ENCODE measurements around the gene MBD2. TPM values are rescaled to one million over a fixed set of nuclear protein-coding genes. Genes with fewer than 3 reads are reported as not detected.
A peak's percentile ranks its signal among the peaks of the same experiment; 100 is the strongest.

MBD2 gene
- total RNA-seq, 1 experiment from 2014 or later = 61.3 TPM

- H3K4me3 ChIP-seq (ENCODE audit: low read length) = no peak overlapping the region
- H3K36me3 ChIP-seq (ENCODE audit: insufficient read depth, low read length) = no peaks in the 10 kb centered on the region
- H3K9me2 ChIP-seq (replicated peaks; ENCODE audit: insufficient read depth, low read length) = no peaks in the 10 kb centered on the region
- peaks cover 7% of the 10 kb centered on the region for H3K4me1 ChIP-seq (ENCODE audit: low read length)
- DNase-seq = no peak
- no peak overlapping the region for H3K27ac ChIP-seq (ENCODE audit: low read length)
- H4K20me1 ChIP-seq (ENCODE audit: insufficient read depth, low read depth, low read length) = no peaks in the 10 kb centered on the region
- no peaks in the 10 kb centered on the region for H3K9me3 ChIP-seq (ENCODE audit: low read length)
- H2AFZ ChIP-seq (ENCODE audit: low read length) = no peak overlapping the region
- H3K9ac ChIP-seq (ENCODE audit: low read length) = no peak overlapping the region
- H3K27me3 ChIP-seq (ENCODE audit: low read length) = no peaks in the 10 kb centered on the region
- H3K4me2 ChIP-seq (ENCODE audit: low read depth, low read length, poor library complexity, severe bottlenecking) = no peak overlapping the region
- no peaks in the 10 kb centered on the region for H3K79me2 ChIP-seq (ENCODE audit: low read length)
Measured at GRCh38 chr18:54117853-54118773, 106.4 kb downstream of the MBD2 start.

GRCh38 chr18:54116541-54117257, 107.8 kb downstream of the MBD2 start:
- H2AFZ ChIP-seq (ENCODE audit: low read length) = no peak overlapping the region
- H3K9me3 ChIP-seq (ENCODE audit: low read length) = no peaks in the 10 kb centered on the region
- H3K9me2 ChIP-seq (replicated peaks; ENCODE audit: insufficient read depth, low read length) = no peaks in the 10 kb centered on the region
- no peak for DNase-seq
- H3K9ac ChIP-seq (ENCODE audit: low read length) = no peak overlapping the region
- no peaks in the 10 kb centered on the region for H3K27me3 ChIP-seq (ENCODE audit: low read length)
- no peaks in the 10 kb centered on the region for H3K79me2 ChIP-seq (ENCODE audit: low read length)
- no peaks in the 10 kb centered on the region for H3K36me3 ChIP-seq (ENCODE audit: insufficient read depth, low read length)
- no peak overlapping the region for H3K4me3 ChIP-seq (ENCODE audit: low read length)
- H3K27ac ChIP-seq (ENCODE audit: low read length) = no peak overlapping the region
- H3K4me1 ChIP-seq (ENCODE audit: low read length) = peaks cover 7% of the 10 kb centered on the region
- H3K4me2 ChIP-seq (ENCODE audit: low read depth, low read length, poor library complexity, severe bottlenecking) = no peak overlapping the region
- H4K20me1 ChIP-seq (ENCODE audit: insufficient read depth, low read depth, low read length) = no peaks in the 10 kb centered on the region

- no peak overlapping the region for H2AFZ ChIP-seq (ENCODE audit: low read length)
- H3K9me3 ChIP-seq (ENCODE audit: low read length) = no peaks in the 10 kb centered on the region
- no peaks in the 10 kb centered on the region for H3K36me3 ChIP-seq (ENCODE audit: insufficient read depth, low read length)
- H3K27me3 ChIP-seq (ENCODE audit: low read length) = no peaks in the 10 kb centered on the region
- no peaks in the 10 kb centered on the region for H4K20me1 ChIP-seq (ENCODE audit: insufficient read depth, low read depth, low read length)
- H3K4me2 ChIP-seq (ENCODE audit: low read depth, low read length, poor library complexity, severe bottlenecking) = no peak overlapping the region
- H3K9me2 ChIP-seq (replicated peaks; ENCODE audit: insufficient read depth, low read length) = no peaks in the 10 kb centered on the region
- H3K79me2 ChIP-seq (ENCODE audit: low read length) = no peaks in the 10 kb centered on the region
- no peaks in the 10 kb centered on the region for H3K4me1 ChIP-seq (ENCODE audit: low read length)
- no peak overlapping the region for H3K27ac ChIP-seq (ENCODE audit: low read length)
- no peak overlapping the region for H3K9ac ChIP-seq (ENCODE audit: low read length)
- H3K4me3 ChIP-seq (ENCODE audit: low read length) = no peak overlapping the region
- no peak for DNase-seq
Measured at GRCh38 chr18:54112356-54112755, 112.1 kb downstream of the MBD2 start.

GRCh38 chr18:54109131-54109683, 115.3 kb downstream of the MBD2 start:
- no peak for DNase-seq
- Histone ChIP-seq H3K9me2 (replicated peaks; ENCODE audit: insufficient read depth, low read length) (no peaks in the 10 kb centered on the region), H3K36me3 (ENCODE audit: insufficient read depth, low read length) (no peaks in the 10 kb centered on the region), H3K27me3 (ENCODE audit: low read length) (no peaks in the 10 kb centered on the region), H3K4me3 (ENCODE audit: low read length) (no peak overlapping the region), H3K79me2 (ENCODE audit: low read length) (no peaks in the 10 kb centered on the region), H3K4me2 (ENCODE audit: low read depth, low read length, poor library complexity, severe bottlenecking) (no peak overlapping the region), H4K20me1 (ENCODE audit: insufficient read depth, low read depth, low read length) (no peaks in the 10 kb centered on the region), H3K9ac (ENCODE audit: low read length) (no peak overlapping the region), H2AFZ (ENCODE audit: low read length) (no peak overlapping the region), H3K27ac (ENCODE audit: low read length) (no peak overlapping the region), H3K4me1 (ENCODE audit: low read length) (no peaks in the 10 kb centered on the region), H3K9me3 (ENCODE audit: low read length) (no peaks in the 10 kb centered on the region)

- DNase-seq = no peak
- no peaks in the 10 kb centered on the region for H3K4me1 ChIP-seq (ENCODE audit: low read length)
- H3K4me3 ChIP-seq (ENCODE audit: low read length) = no peak overlapping the region
- H3K27me3 ChIP-seq (ENCODE audit: low read length) = no peaks in the 10 kb centered on the region
- no peaks in the 10 kb centered on the region for H3K36me3 ChIP-seq (ENCODE audit: insufficient read depth, low read length)
- no peaks in the 10 kb centered on the region for H3K9me3 ChIP-seq (ENCODE audit: low read length)
- H4K20me1 ChIP-seq (ENCODE audit: insufficient read depth, low read depth, low read length) = no peaks in the 10 kb centered on the region
- H3K4me2 ChIP-seq (ENCODE audit: low read depth, low read length, poor library complexity, severe bottlenecking) = no peak overlapping the region
- no peak overlapping the region for H2AFZ ChIP-seq (ENCODE audit: low read length)
- no peak overlapping the region for H3K9ac ChIP-seq (ENCODE audit: low read length)
- H3K27ac ChIP-seq (ENCODE audit: low read length) = no peak overlapping the region
- H3K79me2 ChIP-seq (ENCODE audit: low read length) = no peaks in the 10 kb centered on the region
- no peaks in the 10 kb centered on the region for H3K9me2 ChIP-seq (replicated peaks; ENCODE audit: insufficient read depth, low read length)
Measured at GRCh38 chr18:54102123-54102522, 122.3 kb downstream of the MBD2 start.

Small RNA genes within 50 kb of the gene (small RNA-seq; reads per million reads assigned to genes)
- gene SNORA37 = 19.2 reads per million, percentile 96 among the genes with 10 or more reads in this experiment

Other genes starting within 250 kb of the MBD2 start
- 20.1 and 43.2 TPM in 2 replicates for gene POLI, start 44.8 kb upstream of the MBD2 start, total RNA-seq (2014; rRNA removed; shearing (Covaris generic); ENCODE audit: low replicate concordance)
- 0.47 TPM in 1 of 2 replicates, not detected in the other for gene STARD6, start 133.2 kb upstream of the MBD2 start, total RNA-seq (2014; rRNA removed; shearing (Covaris generic); ENCODE audit: low replicate concordance)
- 4.2 and 14.3 TPM in 2 replicates for gene C18orf54, start 133.2 kb upstream of the MBD2 start, total RNA-seq (2014; rRNA removed; shearing (Covaris generic); ENCODE audit: low replicate concordance)

Data from Karpas-422 (cell line).